COLO668 (cell line): ENCODE data around the gene GAB4.
"Not testable (repeated sequence)": the region's sequence is repeated elsewhere in the genome, so short reads cannot be mapped to it uniquely, and the experiment has no call there.

Experiments used
- DNase-seq: peaks from one replicate; lab custom pipeline; 2025; ENCODE audit not compliant: unreplicated experiment; lab: John Stamatoyannopoulos, UW

The GAB4 gene

GRCh38 chr22:16959345-16959930 is 48.6 kb downstream of the GAB4 start:
- no peak for DNase-seq

GRCh38 chr22:16958475-16958874 is 49.5 kb downstream of the GAB4 start:
- DNase-seq, result no peak

DNA sequence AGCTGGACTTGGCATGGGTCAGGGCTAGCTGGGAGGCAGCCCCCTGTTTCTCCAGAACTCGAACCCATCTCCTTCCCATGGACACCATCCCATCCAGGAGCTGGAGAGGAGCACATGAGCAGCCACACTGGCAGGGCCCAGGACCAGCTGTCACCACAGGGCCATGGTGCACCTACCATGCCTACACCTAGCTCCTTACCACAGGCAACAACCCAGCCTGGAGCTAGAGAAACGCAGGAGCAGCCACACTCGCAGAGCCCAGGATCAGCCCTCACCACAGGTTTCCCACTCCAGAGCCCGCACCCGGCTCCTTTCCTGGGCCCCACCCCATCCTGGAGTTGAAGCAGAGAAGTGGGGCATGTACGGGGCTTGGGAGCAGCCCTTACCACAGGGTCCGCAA is 50.2 kb downstream of the GAB4 start:
- DNase-seq, result no peak

DNA sequence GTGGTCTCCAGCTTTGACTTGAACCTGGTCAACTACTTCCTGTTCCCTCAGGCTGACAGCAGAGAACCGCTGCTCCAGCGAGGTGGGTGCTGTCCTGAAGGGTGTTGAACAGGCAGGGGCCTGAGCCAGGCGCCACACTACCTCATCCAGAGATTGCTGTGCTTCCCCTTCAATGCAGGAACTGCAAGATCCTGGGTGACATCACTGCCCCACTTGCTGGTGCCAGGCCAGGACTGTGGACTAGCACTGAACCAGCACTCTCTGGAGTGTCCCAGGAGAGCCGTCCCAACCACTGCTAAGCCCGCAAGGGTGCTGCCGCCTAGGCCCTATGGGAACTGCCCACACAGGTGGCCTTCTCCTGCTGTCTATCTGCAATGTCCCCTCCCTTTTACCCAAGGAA is 51.7 kb downstream of the GAB4 start:
- DNase-seq, result no peak

- DNase-seq, result peak; percentile 14
Observed at GRCh38 chr22:16955678-16956210, 52.3 kb downstream of the GAB4 start.

- no peak for DNase-seq
Observed at GRCh38 chr22:16955081-16955480, 52.9 kb downstream of the GAB4 start.

DNA sequence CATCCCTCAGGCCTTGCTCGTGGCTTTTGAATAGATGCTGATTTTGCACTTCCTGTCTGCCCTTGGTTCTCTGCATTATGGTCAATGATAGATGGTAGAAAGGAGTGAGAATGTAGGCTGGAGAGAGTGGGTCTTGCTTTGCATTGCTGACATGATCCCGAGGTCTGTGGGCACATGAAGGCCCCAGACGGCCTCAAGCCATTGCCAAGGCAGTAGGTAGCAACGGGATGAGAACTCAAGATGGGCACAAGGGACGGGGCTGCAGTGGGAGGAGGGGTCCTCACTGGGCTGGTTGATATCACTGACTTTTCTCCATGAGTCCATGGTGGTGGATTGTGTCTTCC is 54.0 kb downstream of the GAB4 start:
- no peak for DNase-seq

- no peak for DNase-seq
Observed at GRCh38 chr22:16953206-16954059, 54.6 kb downstream of the GAB4 start.

GRCh38 chr22:16949561-16949960 is 58.5 kb downstream of the GAB4 start:
- DNase-seq, result no peak

DNA sequence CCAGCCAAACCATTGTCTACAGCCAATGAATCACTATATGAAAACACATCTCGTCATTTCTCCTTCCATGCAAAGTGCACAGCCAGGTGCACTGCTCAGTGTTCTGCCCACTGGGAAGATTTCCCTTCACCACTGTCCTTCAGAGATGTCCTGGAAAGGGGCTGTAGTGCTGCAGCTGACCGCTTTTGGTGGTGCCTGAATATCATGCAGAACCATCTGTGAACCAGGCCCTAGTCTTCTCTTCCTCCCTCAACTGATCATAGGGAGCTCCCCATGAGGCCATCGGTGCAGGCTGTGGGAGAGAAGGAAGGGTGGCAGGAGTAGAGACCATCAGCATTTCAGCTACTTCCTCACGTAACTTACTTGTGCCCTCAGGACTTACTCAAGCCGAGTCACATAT is 70.2 kb downstream of the GAB4 start:
- DNase-seq, result no peak

GRCh38 chr22:16937209-16937608 is 70.8 kb downstream of the GAB4 start:
- DNase-seq, result not testable (repeated sequence)

DNA sequence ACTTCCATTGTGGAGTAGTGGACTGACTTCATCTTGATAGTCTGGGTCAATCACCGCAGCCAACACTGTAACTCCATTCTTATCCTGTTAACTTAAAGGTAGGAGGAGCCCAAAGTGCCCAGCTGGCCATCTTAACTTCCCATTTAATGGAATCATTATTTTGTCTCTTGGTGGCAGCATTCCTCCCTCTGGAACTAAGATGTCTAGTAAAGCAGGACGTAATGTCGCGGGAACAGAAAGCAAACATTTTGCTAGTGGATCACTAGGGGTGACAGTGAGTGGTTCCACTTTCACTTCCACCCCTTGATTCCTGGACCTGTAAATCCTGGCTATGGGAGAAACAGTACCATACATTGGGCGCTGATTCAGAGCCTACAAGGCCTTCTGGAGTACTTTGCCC is 71.4 kb downstream of the GAB4 start:
- DNase-seq, result no peak

DNA sequence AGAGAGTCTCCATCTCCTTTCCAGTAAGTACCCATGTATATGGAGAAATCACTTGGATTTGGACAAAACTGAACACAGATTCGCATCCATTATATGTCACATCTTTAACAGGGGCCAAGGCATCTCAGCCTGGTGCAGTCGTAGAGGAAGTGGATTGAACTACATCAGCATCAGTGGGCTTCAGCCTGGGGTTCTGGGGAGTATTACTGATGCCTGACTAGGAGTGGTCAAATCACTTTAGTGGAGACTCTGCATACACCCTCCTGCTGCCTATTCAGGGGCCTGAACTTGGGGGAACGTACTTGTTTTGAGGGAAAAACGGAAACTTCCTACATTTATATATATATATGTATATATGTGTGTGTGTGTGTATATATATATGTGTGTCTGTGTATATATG is 72.8 kb downstream of the GAB4 start:
- no peak for DNase-seq

GRCh38 chr22:16933291-16934282 is 74.4 kb downstream of the GAB4 start:
- no peak for DNase-seq

DNA sequence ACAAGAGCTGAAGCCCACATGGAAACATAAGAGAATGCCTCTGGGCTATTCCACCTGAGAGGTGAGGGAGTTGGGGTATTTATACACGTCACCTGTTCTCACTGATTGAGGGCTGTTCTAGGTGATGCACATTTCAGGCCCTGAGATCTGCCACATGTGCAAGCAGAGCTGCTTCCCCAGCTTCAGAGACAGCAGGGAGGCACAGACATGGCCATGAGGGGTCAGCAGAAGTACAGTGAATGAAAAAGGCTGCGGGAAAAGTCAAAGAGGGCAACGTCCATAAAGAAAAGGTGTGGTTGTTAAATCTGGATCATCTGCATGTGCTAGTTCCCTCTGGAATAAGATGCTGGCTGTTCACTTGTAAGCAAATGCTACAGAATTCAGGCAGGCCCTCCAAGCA is 75.4 kb downstream of the GAB4 start:
- DNase-seq, result no peak

GRCh38 chr22:16925407-16925966 is 82.5 kb downstream of the GAB4 start:
- DNase-seq, result no peak

- no peak for DNase-seq
Observed at GRCh38 chr22:16922706-16923105, 85.3 kb downstream of the GAB4 start.

GRCh38 chr22:16922076-16922475 is 85.9 kb downstream of the GAB4 start:
- DNase-seq, result no peak

DNA sequence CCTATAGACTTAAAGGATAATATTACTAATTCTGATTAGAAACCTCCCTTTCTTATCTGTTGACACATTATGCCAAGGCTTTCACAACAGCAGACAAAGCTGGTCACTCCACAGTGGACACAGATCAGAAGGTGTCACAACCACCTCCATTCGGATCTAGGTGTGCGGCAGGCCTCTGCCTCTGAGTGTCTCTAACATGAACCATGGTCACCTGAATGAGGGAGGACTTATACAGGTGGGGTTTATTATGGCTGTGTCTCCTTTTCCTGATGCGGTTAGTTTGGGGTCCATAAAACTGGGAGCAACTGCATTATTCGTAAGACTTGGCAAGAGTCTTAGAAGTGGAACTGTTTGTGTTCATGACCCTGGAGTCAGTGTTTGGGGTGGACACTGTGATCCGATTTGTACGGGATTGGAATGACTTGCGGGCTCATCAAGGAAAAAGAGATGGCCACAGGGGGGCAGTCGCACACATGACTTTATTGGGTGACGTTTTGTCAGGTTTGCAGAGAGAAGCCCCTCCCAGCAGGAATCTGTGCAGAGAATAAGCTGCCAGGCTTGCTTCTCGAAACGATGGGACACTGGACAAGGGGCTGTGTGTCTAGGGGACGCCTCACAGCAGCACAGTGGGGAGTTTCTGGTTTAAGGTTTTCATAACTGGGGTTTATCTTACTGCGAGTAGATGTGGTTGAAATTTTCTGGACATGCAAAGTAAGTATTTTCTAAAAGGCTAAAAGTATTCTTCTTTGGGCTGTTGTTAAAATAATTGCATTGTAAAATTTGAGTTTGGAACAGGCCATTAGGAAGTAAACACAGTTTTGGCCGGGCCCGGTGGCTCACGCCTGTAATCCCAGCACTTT is 90.6 kb downstream of the GAB4 start:
- DNase-seq, result peak; percentile 50

GRCh38 chr22:16915701-16916100 is 92.3 kb downstream of the GAB4 start:
- no peak for DNase-seq
